ENCODE results near the gene OR2A2.

The OR2A2 gene

GRCh38 chr7:144130730-144131129 is 21.3 kb downstream of the OR2A2 start:
- Mint-ChIP-seq H3K4me1 (no peaks in the 10 kb centered on the region), H3K4me3 (no peak overlapping the region), H3K27me3 (ENCODE audit: low read depth, poor library complexity) (peaks cover 8% of the 10 kb centered on the region), H3K9me3 (no peaks in the 10 kb centered on the region), H3K27ac (no peak overlapping the region), H3K36me3 (ENCODE audit: low read depth) (no peaks in the 10 kb centered on the region)
- no peak for DNase-seq
- TF ChIP-seq CTCF (IDR thresholded peaks at IDR 0.05), result no peak

GRCh38 chr7:144132262-144132661 is 22.9 kb downstream of the OR2A2 start:
- peaks cover 8% of the 10 kb centered on the region for H3K27me3 Mint-ChIP-seq (ENCODE audit: low read depth, poor library complexity)
- no peaks in the 10 kb centered on the region for H3K36me3 Mint-ChIP-seq (ENCODE audit: low read depth)
- H3K9me3 Mint-ChIP-seq, result no peaks in the 10 kb centered on the region
- TF ChIP-seq CTCF (IDR thresholded peaks at IDR 0.05), result no peak
- H3K4me1 Mint-ChIP-seq, result no peaks in the 10 kb centered on the region
- no peak for DNase-seq
- no peak overlapping the region for H3K27ac Mint-ChIP-seq
- no peak overlapping the region for H3K4me3 Mint-ChIP-seq

GRCh38 chr7:144133307-144133706 is 23.9 kb downstream of the OR2A2 start:
- Mint-ChIP-seq H3K4me1 (no peaks in the 10 kb centered on the region), H3K4me3 (no peak overlapping the region), H3K9me3 (no peaks in the 10 kb centered on the region), H3K36me3 (ENCODE audit: low read depth) (no peaks in the 10 kb centered on the region), H3K27me3 (ENCODE audit: low read depth, poor library complexity) (peaks cover 8% of the 10 kb centered on the region), H3K27ac (no peak overlapping the region)
- TF ChIP-seq CTCF (IDR thresholded peaks at IDR 0.05), result no peak
- no peak for DNase-seq

GRCh38 chr7:144134116-144134515 is 24.7 kb downstream of the OR2A2 start:
- DNase-seq, result no peak
- TF ChIP-seq CTCF (IDR thresholded peaks at IDR 0.05), result no peak
- H3K9me3 Mint-ChIP-seq, result no peaks in the 10 kb centered on the region
- no peaks in the 10 kb centered on the region for H3K4me1 Mint-ChIP-seq
- H3K36me3 Mint-ChIP-seq (ENCODE audit: low read depth), result no peaks in the 10 kb centered on the region
- H3K27ac Mint-ChIP-seq, result no peak overlapping the region
- peaks cover 5% of the 10 kb centered on the region for H3K27me3 Mint-ChIP-seq (ENCODE audit: low read depth, poor library complexity)
- no peak overlapping the region for H3K4me3 Mint-ChIP-seq

GRCh38 chr7:144137501-144137900 is 28.1 kb downstream of the OR2A2 start:
- Mint-ChIP-seq H3K9me3 (no peaks in the 10 kb centered on the region), H3K4me3 (no peak overlapping the region), H3K36me3 (ENCODE audit: low read depth) (no peaks in the 10 kb centered on the region), H3K27ac (no peak overlapping the region), H3K4me1 (no peaks in the 10 kb centered on the region), H3K27me3 (ENCODE audit: low read depth, poor library complexity) (peaks cover 3% of the 10 kb centered on the region)
- DNase-seq, result no peak
- TF ChIP-seq CTCF (IDR thresholded peaks at IDR 0.05), result no peak

- no peak overlapping the region for H3K4me3 Mint-ChIP-seq
- no peak overlapping the region for H3K27ac Mint-ChIP-seq
These were observed 32.8 kb downstream of the OR2A2 start for GRCh38 chr7:144142187-144142586.

More at GRCh38 chr7:144142187-144142586, 32.8 kb downstream of the OR2A2 start:
- no peak for DNase-seq
- TF ChIP-seq CTCF (IDR thresholded peaks at IDR 0.05), result no peak
- H3K27me3 Mint-ChIP-seq (ENCODE audit: low read depth, poor library complexity), result no peaks in the 10 kb centered on the region
- H3K36me3 Mint-ChIP-seq (ENCODE audit: low read depth), result no peaks in the 10 kb centered on the region
- H3K9me3 Mint-ChIP-seq, result peaks cover 9% of the 10 kb centered on the region
- no peaks in the 10 kb centered on the region for H3K4me1 Mint-ChIP-seq
